NCI-H2107 treated with DMSO at 0.1 percent for 48 hours (cell line): ENCODE data around the gene MTMR10.
A peak's percentile ranks its signal among the peaks of the same experiment; 100 is the strongest.

ENCODE experiments used
- DNase-seq: peaks from one replicate; lab custom pipeline; 2025; ENCODE audit not compliant: unreplicated experiment; lab: John Stamatoyannopoulos, UW

The MTMR10 gene

GRCh38 chr15:31014608-31014925 lies 23.1 kb upstream of the MTMR10 start:
- no peak for DNase-seq

DNA sequence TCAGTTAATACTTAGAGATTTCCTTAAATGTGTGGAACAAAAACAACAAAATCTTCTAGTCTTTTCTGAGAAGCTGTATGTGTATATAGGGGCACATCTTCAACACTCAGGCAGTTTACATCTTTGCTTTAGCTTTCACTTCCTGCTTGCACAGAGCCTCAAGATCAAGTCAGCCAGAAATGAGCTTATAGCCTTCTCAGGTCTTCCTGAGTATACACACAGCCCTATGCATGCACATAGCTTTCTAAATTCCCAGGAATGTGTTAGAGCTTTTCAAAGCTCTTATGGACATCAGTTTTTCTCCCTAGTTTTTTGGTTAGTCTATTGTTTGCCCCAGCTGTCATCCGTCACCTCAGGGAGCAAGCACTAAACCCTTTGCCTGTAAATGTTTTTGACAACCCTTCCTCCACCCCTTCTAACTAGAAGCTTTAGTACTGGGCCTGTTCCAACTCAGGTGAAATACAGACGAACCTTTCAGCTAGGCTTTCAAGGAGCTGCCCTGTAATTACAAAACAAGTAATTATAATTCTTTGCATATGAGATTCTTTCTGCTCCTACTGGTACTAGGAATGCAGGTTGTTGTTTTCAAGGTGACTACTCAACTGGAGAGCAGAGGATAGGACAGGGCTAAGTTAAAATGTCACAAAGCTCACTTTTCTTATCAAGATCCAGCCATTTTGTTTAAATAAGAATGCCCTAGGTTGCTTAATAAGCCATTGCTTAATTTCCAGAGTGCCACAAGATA lies 22.6 kb upstream of the MTMR10 start:
- no peak for DNase-seq

GRCh38 chr15:31012455-31012854 lies 21.0 kb upstream of the MTMR10 start:
- no peak for DNase-seq

GRCh38 chr15:31010036-31010435 lies 18.6 kb upstream of the MTMR10 start:
- no peak for DNase-seq

- no peak for DNase-seq
Measured at GRCh38 chr15:31005660-31006059, 14.2 kb upstream of the MTMR10 start.

- peak; percentile 4 for DNase-seq
Measured at GRCh38 chr15:31004220-31004733, 12.8 kb upstream of the MTMR10 start.

GRCh38 chr15:31001702-31002101 lies 10.3 kb upstream of the MTMR10 start:
- DNase-seq, result no peak

DNA sequence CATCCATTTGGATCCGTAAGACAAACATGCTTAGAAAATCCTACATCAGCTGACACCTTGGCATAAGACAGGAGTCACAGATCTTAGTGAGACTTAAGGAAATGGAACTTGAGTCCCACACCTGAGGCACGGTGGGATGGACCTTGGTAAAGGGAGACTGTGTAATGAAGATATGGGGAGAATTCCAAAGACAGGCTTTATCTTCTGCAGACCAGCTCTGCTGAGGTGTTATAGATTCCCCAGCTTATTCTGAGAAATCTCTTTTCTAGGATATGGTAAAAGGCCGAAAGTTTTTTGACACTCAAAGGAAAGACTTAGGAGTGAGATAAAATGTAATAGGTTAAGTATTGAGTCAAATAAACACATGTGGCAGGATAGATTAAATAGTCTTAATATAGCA lies 8.3 kb upstream of the MTMR10 start:
- no peak for DNase-seq

GRCh38 chr15:30997270-30997669 lies 5.8 kb upstream of the MTMR10 start:
- DNase-seq, result no peak

- DNase-seq, result no peak
Measured at GRCh38 chr15:30992249-30992864, 929 bp upstream of the MTMR10 start.

DNA sequence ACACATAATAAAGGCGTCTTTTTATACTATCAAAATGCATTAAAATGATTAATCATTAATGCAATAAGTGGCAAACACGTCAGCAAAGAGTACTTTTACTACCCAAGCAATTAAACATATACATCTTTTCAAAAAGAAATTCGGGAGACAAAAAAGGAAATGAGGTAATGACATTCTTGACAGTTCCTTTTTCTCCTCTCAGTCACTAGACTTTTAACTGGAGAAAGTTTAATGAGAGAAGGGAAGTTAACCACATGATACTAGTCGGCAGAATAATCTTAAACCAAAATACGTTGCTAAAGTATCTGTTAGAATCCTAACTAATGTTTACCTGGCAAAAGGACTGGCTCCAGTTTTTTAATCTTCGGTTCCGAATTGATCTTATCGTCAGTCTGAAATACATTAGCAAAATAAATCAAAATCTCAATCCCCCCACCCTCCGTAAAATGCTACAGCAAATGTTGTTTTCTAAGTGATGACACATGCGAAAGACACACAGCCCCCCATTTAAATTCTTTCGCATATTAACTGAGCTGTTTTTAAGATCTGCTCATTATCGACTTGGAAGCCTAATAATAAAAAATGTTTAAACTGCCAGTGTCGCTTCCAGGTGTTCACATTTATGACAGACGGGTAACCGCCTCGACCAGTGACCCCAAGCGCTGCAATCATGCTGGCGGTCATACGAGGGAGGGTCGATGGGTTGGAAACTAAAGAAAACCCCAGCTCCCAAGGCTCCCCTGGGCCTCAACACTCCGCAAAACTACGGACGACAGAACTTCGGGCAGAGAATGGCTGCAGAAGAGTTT lies 778 bp downstream of the MTMR10 start:
- no peak for DNase-seq

DNA sequence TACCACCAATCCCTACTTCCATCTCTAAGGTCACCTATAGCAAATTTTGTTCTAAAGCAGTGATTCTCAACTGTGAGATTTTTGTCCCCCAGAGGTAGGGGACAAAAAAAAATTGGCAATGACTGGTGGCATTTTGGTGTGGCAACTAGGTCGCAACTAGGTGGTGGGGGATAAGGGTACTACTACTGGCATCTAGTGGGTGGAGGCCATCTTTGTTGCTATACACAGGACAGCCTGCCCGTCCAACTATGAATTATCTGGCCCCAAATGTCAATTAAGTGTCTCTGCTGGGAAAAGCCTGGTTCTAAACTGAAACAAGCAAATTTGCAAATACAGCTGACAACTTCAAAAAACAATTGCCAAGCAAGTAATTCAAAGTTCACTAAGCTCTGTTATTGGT lies 1.4 kb downstream of the MTMR10 start:
- no peak for DNase-seq

GRCh38 chr15:30985081-30985531 lies 6.3 kb downstream of the MTMR10 start:
- no peak for DNase-seq

DNA sequence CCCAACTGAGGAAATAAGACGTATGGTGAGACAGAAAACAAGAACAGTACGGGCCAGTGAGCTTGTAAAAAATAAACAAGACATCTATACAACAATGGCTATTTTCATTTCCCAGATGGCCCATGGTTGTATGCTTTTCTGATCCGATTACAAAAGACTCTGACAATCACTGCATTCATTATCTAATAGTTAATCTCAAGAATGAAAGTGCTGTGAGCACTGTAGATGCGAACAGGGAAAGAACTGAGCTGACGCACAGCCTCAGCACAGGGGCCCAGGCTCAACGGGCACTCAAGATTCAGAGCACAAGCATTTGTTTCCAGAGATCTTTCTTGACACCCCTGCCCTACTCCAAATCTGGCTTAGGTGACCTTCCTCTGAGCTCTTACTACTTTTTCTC lies 6.9 kb downstream of the MTMR10 start:
- DNase-seq, result no peak

GRCh38 chr15:30984118-30984517 lies 7.3 kb downstream of the MTMR10 start:
- DNase-seq, result no peak

- DNase-seq, result no peak
Measured at GRCh38 chr15:30979457-30979856, 12.0 kb downstream of the MTMR10 start.

GRCh38 chr15:30978328-30978727 lies 13.1 kb downstream of the MTMR10 start:
- DNase-seq, result no peak

DNA sequence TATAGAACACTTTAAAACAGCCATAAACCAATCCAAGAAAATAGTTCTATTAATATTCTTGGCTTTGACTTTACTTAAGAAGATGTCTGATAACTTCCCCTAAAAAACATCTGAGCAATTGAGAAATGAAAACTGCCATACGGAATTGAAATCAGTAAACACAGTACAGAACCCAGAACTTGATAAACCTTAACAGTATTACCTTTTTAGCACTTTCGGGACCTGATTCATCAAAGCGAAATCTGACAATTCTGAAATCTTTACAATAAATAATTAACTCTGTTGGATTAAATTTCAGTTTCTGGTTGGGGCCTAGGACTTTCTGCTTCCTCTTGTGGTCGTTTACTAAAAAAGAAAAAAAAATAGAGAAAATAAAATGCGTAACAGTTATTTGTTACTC lies 17.3 kb downstream of the MTMR10 start:
- DNase-seq, result no peak

GRCh38 chr15:30973379-30973778 lies 18.0 kb downstream of the MTMR10 start:
- DNase-seq, result no peak

DNA sequence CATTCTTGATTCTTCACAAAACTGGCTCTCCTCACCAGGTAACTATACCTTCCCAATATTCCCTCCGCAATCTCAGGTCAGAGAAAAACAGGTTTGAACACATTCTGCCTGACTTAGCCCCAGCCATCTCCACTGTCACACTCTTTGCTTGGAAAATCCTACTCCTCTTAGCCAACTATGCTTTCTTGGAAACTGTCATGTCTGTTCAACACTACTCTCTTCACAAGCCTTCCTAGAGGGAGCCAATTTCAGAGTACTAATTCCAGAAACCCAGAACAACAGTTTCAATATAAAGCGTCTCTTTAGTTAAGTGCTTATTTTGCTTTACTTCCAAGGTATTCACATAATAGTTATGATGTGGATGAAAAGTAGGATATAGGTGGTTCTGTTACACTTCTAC lies 21.7 kb downstream of the MTMR10 start:
- DNase-seq, result no peak

- DNase-seq, result no peak
Measured at GRCh38 chr15:30963681-30964080, 27.7 kb downstream of the MTMR10 start.

DNA sequence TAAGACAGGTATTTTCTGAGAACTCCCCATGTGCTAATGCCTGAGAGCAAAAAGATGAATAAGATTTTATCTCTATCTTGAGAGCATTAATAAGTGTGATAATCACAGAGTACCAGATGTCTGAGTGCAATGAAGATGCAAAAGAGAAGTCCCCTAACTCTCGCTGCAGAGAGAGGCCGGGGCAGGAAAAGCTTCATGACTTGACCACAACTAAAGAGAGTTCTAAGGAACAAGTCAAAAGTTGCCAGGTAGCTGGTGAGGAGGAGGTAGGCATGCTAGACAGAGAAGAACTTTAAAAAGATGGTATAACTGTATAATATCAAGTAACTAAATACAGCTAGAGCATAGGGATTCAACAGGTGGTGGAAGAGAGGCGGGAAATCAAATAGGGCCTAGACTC lies 28.8 kb downstream of the MTMR10 start:
- DNase-seq, result no peak
